ENCODE results near the gene TPSAB1. TPM values are rescaled to one million over a fixed set of nuclear protein-coding genes. Genes with fewer than 3 reads are reported as not detected.
A peak's percentile ranks its signal among the peaks of the same experiment; 100 is the strongest.

TPSAB1 gene
- total RNA-seq, 1 donor, result not detected

GRCh38 chr16:1193825-1194581 lies 46.5 kb upstream of the TPSAB1 start:
- H4K20me1 ChIP-seq (ENCODE audit: insufficient read depth, low read length), result no peaks in the 10 kb centered on the region
- H3K9me3 ChIP-seq (ENCODE audit: low read depth, low read length), result no peaks in the 10 kb centered on the region
- no peaks in the 10 kb centered on the region for H3K36me3 ChIP-seq (ENCODE audit: insufficient read depth, low read length)
- H3K27ac ChIP-seq (ENCODE audit: low read depth, low read length), result no peak overlapping the region
- no peaks in the 10 kb centered on the region for H3K79me2 ChIP-seq (ENCODE audit: insufficient read depth, low read length)
- no peaks in the 10 kb centered on the region for H3K27me3 ChIP-seq (ENCODE audit: insufficient read depth, low read length)
- DNase-seq (ENCODE audit: insufficient read length, low spot score, missing footprints), result no peak
- H3K4me2 ChIP-seq (ENCODE audit: insufficient read depth, low read length), result no peak overlapping the region
- no peak overlapping the region for H2AFZ ChIP-seq (ENCODE audit: low read length)
- H3K4me3 ChIP-seq (ENCODE audit: insufficient read depth, low read length), result no peak overlapping the region
- no peaks in the 10 kb centered on the region for H3K4me1 ChIP-seq (ENCODE audit: insufficient read depth, low read length)
- no peak for TF ChIP-seq CTCF (IDR thresholded peaks at IDR 0.05; ENCODE audit: extremely low read depth, low read depth, low read length)

- Histone ChIP-seq H3K4me1 (ENCODE audit: insufficient read depth, low read length) (no peaks in the 10 kb centered on the region), H3K79me2 (ENCODE audit: insufficient read depth, low read length) (no peaks in the 10 kb centered on the region), H3K27ac (ENCODE audit: low read depth, low read length) (no peak overlapping the region), H2AFZ (ENCODE audit: low read length) (no peak overlapping the region), H3K27me3 (ENCODE audit: insufficient read depth, low read length) (no peaks in the 10 kb centered on the region), H3K9me3 (ENCODE audit: low read depth, low read length) (no peaks in the 10 kb centered on the region), H3K4me2 (ENCODE audit: insufficient read depth, low read length) (no peak overlapping the region), H3K36me3 (ENCODE audit: insufficient read depth, low read length) (no peaks in the 10 kb centered on the region), H3K4me3 (ENCODE audit: insufficient read depth, low read length) (no peak overlapping the region), H4K20me1 (ENCODE audit: insufficient read depth, low read length) (no peaks in the 10 kb centered on the region)
- peak; percentile 97 for DNase-seq (ENCODE audit: insufficient read length, low spot score, missing footprints)
- TF ChIP-seq CTCF (IDR thresholded peaks at IDR 0.05; ENCODE audit: extremely low read depth, low read depth, low read length), result peak; percentile 61
Measured at GRCh38 chr16:1194665-1195392, 45.7 kb upstream of the TPSAB1 start.

- no peak for DNase-seq (ENCODE audit: insufficient read length, low spot score, missing footprints)
- Histone ChIP-seq H4K20me1 (ENCODE audit: insufficient read depth, low read length) (no peaks in the 10 kb centered on the region), H3K79me2 (ENCODE audit: insufficient read depth, low read length) (no peaks in the 10 kb centered on the region), H3K4me3 (ENCODE audit: insufficient read depth, low read length) (no peak overlapping the region), H2AFZ (ENCODE audit: low read length) (no peak overlapping the region), H3K9me3 (ENCODE audit: low read depth, low read length) (no peaks in the 10 kb centered on the region), H3K36me3 (ENCODE audit: insufficient read depth, low read length) (no peaks in the 10 kb centered on the region), H3K27me3 (ENCODE audit: insufficient read depth, low read length) (no peaks in the 10 kb centered on the region), H3K27ac (ENCODE audit: low read depth, low read length) (no peak overlapping the region), H3K4me1 (ENCODE audit: insufficient read depth, low read length) (no peaks in the 10 kb centered on the region), H3K4me2 (ENCODE audit: insufficient read depth, low read length) (no peak overlapping the region)
- TF ChIP-seq CTCF (IDR thresholded peaks at IDR 0.05; ENCODE audit: extremely low read depth, low read depth, low read length), result no peak
Measured at GRCh38 chr16:1195393-1195666, 45.2 kb upstream of the TPSAB1 start.

GRCh38 chr16:1196494-1196893 lies 44.0 kb upstream of the TPSAB1 start:
- no peaks in the 10 kb centered on the region for H3K4me1 ChIP-seq (ENCODE audit: insufficient read depth, low read length)
- TF ChIP-seq CTCF (IDR thresholded peaks at IDR 0.05; ENCODE audit: extremely low read depth, low read depth, low read length), result no peak
- H3K4me3 ChIP-seq (ENCODE audit: insufficient read depth, low read length), result no peak overlapping the region
- H3K27ac ChIP-seq (ENCODE audit: low read depth, low read length), result no peak overlapping the region
- H3K4me2 ChIP-seq (ENCODE audit: insufficient read depth, low read length), result no peak overlapping the region
- H2AFZ ChIP-seq (ENCODE audit: low read length), result no peak overlapping the region
- H3K36me3 ChIP-seq (ENCODE audit: insufficient read depth, low read length), result no peaks in the 10 kb centered on the region
- no peaks in the 10 kb centered on the region for H3K79me2 ChIP-seq (ENCODE audit: insufficient read depth, low read length)
- no peaks in the 10 kb centered on the region for H4K20me1 ChIP-seq (ENCODE audit: insufficient read depth, low read length)
- no peaks in the 10 kb centered on the region for H3K27me3 ChIP-seq (ENCODE audit: insufficient read depth, low read length)
- DNase-seq (ENCODE audit: insufficient read length, low spot score, missing footprints), result no peak
- no peaks in the 10 kb centered on the region for H3K9me3 ChIP-seq (ENCODE audit: low read depth, low read length)
